Thyroid gland (tissue), 4 donors: ENCODE data around the gene KRT14.

ENCODE experiments used
- CTCF ChIP-seq, 6 experiments: fragments of 200-600 bp in 3 of 6; fragments of 450-650 bp in 3 of 6; sonication (generic) in 3 of 6; IDR thresholded peaks; one replicate each; pipeline ENCODE4 v1.5.1; 2016 to 2019; ENCODE audit warnings: antibody characterized with exemption in 6 of 6, mild to moderate bottlenecking in 2 of 6, inconsistent platforms in 1 of 6, moderate library complexity in 1 of 6
- POLR2A ChIP-seq, 2 donors: fragments of 450-650 bp; IDR thresholded peaks; one replicate each; pipeline ENCODE4 v1.6.1; 2017; ENCODE audit warnings: antibody characterized with exemption in 2 of 2, mild to moderate bottlenecking in 2 of 2, moderate library complexity in 1 of 2

GRCh38 chr17:41544935-41545334 is 41.8 kb downstream of the KRT14 start:
- TF ChIP-seq POLR2A (IDR thresholded peaks at IDR 0.05) = no peak
- TF ChIP-seq CTCF (IDR thresholded peaks at IDR 0.05) = no peak
